IMR-90 (cell line): ENCODE results near the gene MGA. TPM values are rescaled to one million over a fixed set of nuclear protein-coding genes. Genes with fewer than 3 reads are reported as not detected.

ENCODE experiments used
- ATAC-seq: fragments of 200-7000 bp; cut with Tn5 transposase; 2 replicates; pipeline ENCODE4 v1.9.1; 2020; ENCODE audit warnings: low read depth, mild to moderate bottlenecking, moderate library complexity
- BruUV-seq: library from RNA; stranded (reverse); fragments of 400-500 nt; replicated peaks from 2 replicates; lab custom pipeline; 2021; lab: Mats Ljungman, UMichigan
- CTCF ChIA-PET: fragments of 300-600 bp; formaldehyde crosslinking; extraction: SDS; loops from one replicate; lab custom pipeline; 2021; ENCODE audit warnings: antibody characterized with exemption; lab: Yijun Ruan, JAX
- POLR2A ChIA-PET: fragments of 300-600 bp; sonication (Branson Sonifier 250); formaldehyde crosslinking; loops from one replicate; lab custom pipeline; 2022; ENCODE audit warnings: antibody characterized with exemption; ENCODE audit not compliant: unreplicated experiment; lab: Charles Lee
- DNase-seq: peaks from one replicate; pipeline ENCODE4 v3.0.0; 2013
- H2AFZ ChIP-seq: replicated peaks from 2 replicates; pipeline ENCODE3; 2013; ENCODE audit warnings: low read length, mild to moderate bottlenecking; ENCODE audit not compliant: poor library complexity
- H2AK5ac ChIP-seq: 2 replicates; pipeline ENCODE4 v1.6.1; 2013; ENCODE audit warnings: low read depth, low read length, inconsistent platforms
- H2AK9ac ChIP-seq: replicated peaks from 2 replicates; pipeline ENCODE3; 2013; ENCODE audit warnings: mild to moderate bottlenecking, low read depth, low read length, moderate library complexity; ENCODE audit not compliant: poor library complexity
- H2BK120ac ChIP-seq: 2 replicates; pipeline ENCODE4 v1.6.1; 2013; ENCODE audit warnings: low read depth, low read length, inconsistent platforms
- H2BK15ac ChIP-seq: 3 replicates; pipeline ENCODE4 v1.6.1; 2013; ENCODE audit warnings: low read depth, low read length, inconsistent platforms
- H2BK20ac ChIP-seq: 2 replicates; pipeline ENCODE4 v1.6.1; 2013; ENCODE audit warnings: low read depth, mild to moderate bottlenecking, inconsistent platforms, low read length, moderate library complexity
- H2BK5ac ChIP-seq: 2 replicates; pipeline ENCODE4 v1.6.1; 2013; ENCODE audit warnings: mild to moderate bottlenecking, low read depth, low read length, inconsistent platforms; ENCODE audit not compliant: poor library complexity, severe bottlenecking
- H3K14ac ChIP-seq: replicated peaks from 2 replicates; pipeline ENCODE4 v1.6.1; 2013; ENCODE audit warnings: low read depth, low read length, inconsistent platforms
- H3K18ac ChIP-seq: 2 replicates; pipeline ENCODE4 v1.6.1; 2013; ENCODE audit warnings: low read depth, low read length, control low read depth
- H3K23ac ChIP-seq: 2 replicates; pipeline ENCODE4 v1.6.1; 2013; ENCODE audit warnings: low read depth, low read length, inconsistent platforms
- H3K27ac ChIP-seq: 2 replicates; pipeline ENCODE4 v1.5.1; 2013; ENCODE audit warnings: mild to moderate bottlenecking, control low read depth, low read length; ENCODE audit not compliant: insufficient read depth
- H3K27me3 ChIP-seq: 2 replicates; pipeline ENCODE4 v1.6.1; 2013; ENCODE audit warnings: low read length; ENCODE audit not compliant: control insufficient read depth, insufficient read depth
- H3K36me3 ChIP-seq: 2 replicates; pipeline ENCODE4 v1.6.1; 2013; ENCODE audit warnings: low read length, mixed read lengths; ENCODE audit not compliant: control insufficient read depth, insufficient read depth
- H3K4ac ChIP-seq: 2 replicates; pipeline ENCODE4 v1.6.1; 2013; ENCODE audit warnings: low read depth, low read length, inconsistent platforms
- H3K4me1 ChIP-seq: 2 replicates; pipeline ENCODE4 v1.6.1; 2013; ENCODE audit warnings: low read length, mixed read lengths; ENCODE audit not compliant: control insufficient read depth, insufficient read depth
- H3K4me2 ChIP-seq: 2 replicates; pipeline ENCODE4 v1.6.1; 2013; ENCODE audit warnings: low read depth, mild to moderate bottlenecking, control low read depth, low read length, moderate library complexity
- H3K4me3 ChIP-seq: 2 replicates; pipeline ENCODE4 v1.5.1; 2013; ENCODE audit warnings: low read depth, mild to moderate bottlenecking, control low read depth, low read length, moderate library complexity; ENCODE audit not compliant: insufficient read depth
- H3K56ac ChIP-seq: 2 replicates; pipeline ENCODE4 v1.6.1; 2013; ENCODE audit warnings: low read length, inconsistent platforms; ENCODE audit not compliant: insufficient read depth; ENCODE audit errors: extremely low read depth
- H3K79me1 ChIP-seq, 2 experiments: 2 replicates each; pipeline ENCODE4 v1.6.1; 2013; ENCODE audit warnings: low read length in 2 of 2, inconsistent platforms in 1 of 2, low read depth in 1 of 2
- H3K9ac ChIP-seq: 2 replicates; pipeline ENCODE4 v1.6.1; 2013; ENCODE audit warnings: low read depth, low read length, control low read depth
- H3K9me1 ChIP-seq: 2 replicates; pipeline ENCODE4 v1.6.1; 2013; ENCODE audit warnings: low read length, inconsistent platforms; ENCODE audit not compliant: insufficient read depth
- H3K9me3 ChIP-seq: 2 replicates; pipeline ENCODE4 v1.6.1; 2013; ENCODE audit warnings: low read length; ENCODE audit not compliant: control insufficient read depth, insufficient read depth
- H4K20me1 ChIP-seq: 2 replicates; pipeline ENCODE4 v1.6.1; 2013; ENCODE audit warnings: low read length, inconsistent platforms; ENCODE audit not compliant: insufficient read depth
- H4K5ac ChIP-seq: 2 replicates; pipeline ENCODE4 v1.6.1; 2013; ENCODE audit warnings: mild to moderate bottlenecking, low read depth, low read length, control low read depth
- H4K8ac ChIP-seq, 2 experiments: 2 replicates each; pipeline ENCODE4 v1.6.1; 2013; ENCODE audit warnings: low read depth in 2 of 2, low read length in 2 of 2, control low read depth in 1 of 2, inconsistent platforms in 1 of 2
- H4K91ac ChIP-seq: 2 replicates; pipeline ENCODE4 v1.6.1; 2013; ENCODE audit warnings: low read depth, low read length, inconsistent platforms; ENCODE audit not compliant: insufficient read depth
- BHLHE40 ChIP-seq: fragments of 150-350 bp; IDR thresholded peaks from 2 replicates; pipeline ENCODE4 v1.6.1; 2016; ENCODE audit warnings: mild to moderate bottlenecking, low read depth, low read length
- CTCF ChIP-seq: conservative IDR thresholded peaks from 2 replicates; pipeline ENCODE4 v1.5.1; 2012; ENCODE audit warnings: mild to moderate bottlenecking, low read depth, low read length, improper control_type of control experiment
- MAFK ChIP-seq: IDR thresholded peaks from 2 replicates; pipeline ENCODE4 v1.6.1; 2012; ENCODE audit warnings: low read depth, low read length, improper control_type of control experiment
- NFE2L2 ChIP-seq: fragments of 150-350 bp; IDR thresholded peaks from 2 replicates; pipeline ENCODE4 v1.6.1; 2016; ENCODE audit warnings: low read depth, mild to moderate bottlenecking, low read length
- RAD21 ChIP-seq: IDR thresholded peaks from 2 replicates; pipeline ENCODE4 v1.6.1; 2012; ENCODE audit warnings: low read length, improper control_type of control experiment
- RCOR1 ChIP-seq: IDR thresholded peaks from 2 replicates; pipeline ENCODE4 v1.6.1; 2012; ENCODE audit warnings: mild to moderate bottlenecking, low read length, improper control_type of control experiment; ENCODE audit not compliant: insufficient replicate concordance
- WGBS, 2 experiments: methylation state at CpG; one replicate each; pipeline versions ENCODE4 v1.1.5 to v1.1.7; 2013; ENCODE audit warnings: missing lambda C conversion rate in 2 of 2; ENCODE audit not compliant: insufficient read length in 1 of 2; ENCODE audit errors: extremely low coverage in 2 of 2; 5-methylcytosine and 5-hydroxymethylcytosine counted together
- dilution Hi-C: fragments of 300-500 bp; cut with HindIII; formaldehyde crosslinking; loops from one replicate; pipeline ENCODE4 v1.14.3; 2018; ENCODE audit warnings: low sequenced_read_pairs; ENCODE audit not compliant: unreplicated experiment
- in situ Hi-C: fragments of 300-500 bp; cut with MboI; formaldehyde crosslinking; loops from 3 replicates; pipeline ENCODE4 v1.14.3; 2019; ENCODE audit warnings: low sequenced_read_pairs, inconsistent platforms, mixed read lengths
- intact Hi-C: fragments of 100-400 bp; cut with micrococcal nuclease; formaldehyde crosslinking; loops from 2 replicates; pipeline ENCODE4 v1.10.0; 2022
- polyA plus RNA-seq, 3 experiments: library from polyadenylated mRNA; depleted of rRNA; stranded (reverse); fragments of >200 nt; gene quantifications; 2 replicates each; pipeline ENCODE4 v1.2.3, GENCODE V29; 2012; ENCODE audit warnings: low replicate concordance in 1 of 3
- total RNA-seq: library from RNA; depleted of rRNA; stranded (reverse); fragments of >200 nt; gene quantifications from 2 replicates; pipeline ENCODE4 v1.2.3, GENCODE V29; 2012

Gene MGA
- total and polyA plus RNA-seq, 2 of the 4 experiments (the other 2 are of a cell fraction) = 3.2 to 38.0 TPM

- no peak overlapping the region for H2BK15ac ChIP-seq
- in situ Hi-C loops (no loop called here), dilution Hi-C loops (no loop called here), intact Hi-C loops (no loop called here)
- H3K18ac ChIP-seq = no peak overlapping the region
- H3K9me1 ChIP-seq = 0 out of 2 replicates have a peak, but pooled peaks cover 6% of the 10 kb centered on the region
- H3K4ac ChIP-seq = no peak overlapping the region
- no peak overlapping the region for H4K8ac ChIP-seq
- no peak overlapping the region for H4K91ac ChIP-seq
- H2AK9ac ChIP-seq = no peak overlapping the region
- H3K9ac ChIP-seq = no peak overlapping the region
- ATAC-seq = no peak
- no peak overlapping the region for H2AFZ ChIP-seq
- no CpG with 5 or more reads among the region's 1 CpG for WGBS, 2 experiments
- TF ChIP-seq CTCF (no peak), BHLHE40 (no peak), RCOR1 (no peak), NFE2L2 (no peak), MAFK (peak; percentile 95), RAD21 (no peak)
- no peak overlapping the region for H3K23ac ChIP-seq
- no peak for DNase-seq
- peaks cover 3% of the 10 kb centered on the region; the same call in 1 of the 2 replicates for H3K4me1 ChIP-seq
- no TSS peak for BruUV-seq
- no peak overlapping the region for H3K56ac ChIP-seq
- no peak overlapping the region for H3K27ac ChIP-seq
- peaks cover 0 to 8% of the 10 kb centered on the region in 2 experiments; a peak in 3 of 4 replicates for H3K79me1 ChIP-seq
- no peak overlapping the region for H3K14ac ChIP-seq
- POLR2A ChIA-PET = no interaction called here
- H2BK20ac ChIP-seq = no peak overlapping the region
- H3K36me3 ChIP-seq = peaks cover 20% of the 10 kb centered on the region
- CTCF ChIA-PET = no interaction called here
- no peaks in the 10 kb centered on the region for H3K27me3 ChIP-seq
- H2BK5ac ChIP-seq = no peak overlapping the region
- H2AK5ac ChIP-seq = no peak overlapping the region
- H4K5ac ChIP-seq = no peak overlapping the region
- no peaks in the 10 kb centered on the region for H4K20me1 ChIP-seq
- no peak overlapping the region for H2BK120ac ChIP-seq
- no peaks in the 10 kb centered on the region for H3K9me3 ChIP-seq
- H3K4me3 ChIP-seq = no peak overlapping the region
- H3K4me2 ChIP-seq = no peak overlapping the region
Observed at GRCh38 chr15:41732483-41732882, 72.3 kb downstream of the MGA start.
